ENCODE data around the gene MTF2.

The MTF2 gene

GRCh38 chr1:93083979-93084378 lies 4.9 kb downstream of the MTF2 start:
- no peak for DNase-seq (ENCODE audit: low spot score)

- DNase-seq (ENCODE audit: low spot score), result no peak
Observed at GRCh38 chr1:93087532-93087931, 8.4 kb downstream of the MTF2 start.

- no peak for DNase-seq (ENCODE audit: low spot score)
Observed at GRCh38 chr1:93093332-93094006, 14.4 kb downstream of the MTF2 start.

- DNase-seq (ENCODE audit: low spot score), result peak; percentile 3
Observed at GRCh38 chr1:93095804-93096585, 16.9 kb downstream of the MTF2 start.

GRCh38 chr1:93102142-93102541 lies 23.1 kb downstream of the MTF2 start:
- DNase-seq (ENCODE audit: low spot score), result no peak

GRCh38 chr1:93106226-93106625 lies 27.1 kb downstream of the MTF2 start:
- DNase-seq (ENCODE audit: low spot score), result no peak

GRCh38 chr1:93107395-93107794 lies 28.3 kb downstream of the MTF2 start:
- DNase-seq (ENCODE audit: low spot score), result no peak

- DNase-seq (ENCODE audit: low spot score), result no peak
Observed at GRCh38 chr1:93108335-93108734, 29.3 kb downstream of the MTF2 start.

GRCh38 chr1:93109578-93109977 lies 30.5 kb downstream of the MTF2 start:
- no peak for DNase-seq (ENCODE audit: low spot score)

- no peak for DNase-seq (ENCODE audit: low spot score)
Observed at GRCh38 chr1:93111065-93111464, 32.0 kb downstream of the MTF2 start.

GRCh38 chr1:93111561-93111960 lies 32.5 kb downstream of the MTF2 start:
- no peak for DNase-seq (ENCODE audit: low spot score)

GRCh38 chr1:93113127-93113526 lies 34.0 kb downstream of the MTF2 start:
- DNase-seq (ENCODE audit: low spot score), result no peak

GRCh38 chr1:93114391-93114790 lies 35.3 kb downstream of the MTF2 start:
- no peak for DNase-seq (ENCODE audit: low spot score)

- DNase-seq (ENCODE audit: low spot score), result no peak
Observed at GRCh38 chr1:93120614-93121013, 41.5 kb downstream of the MTF2 start.

- no peak for DNase-seq (ENCODE audit: low spot score)
Observed at GRCh38 chr1:93123201-93123783, 44.2 kb downstream of the MTF2 start.

GRCh38 chr1:93124556-93125355 lies 45.7 kb downstream of the MTF2 start:
- no peak for DNase-seq (ENCODE audit: low spot score)

GRCh38 chr1:93129507-93130099 lies 50.5 kb downstream of the MTF2 start:
- no peak for DNase-seq (ENCODE audit: low spot score)

GRCh38 chr1:93132638-93133037 lies 53.6 kb downstream of the MTF2 start:
- no peak for DNase-seq (ENCODE audit: low spot score)

- no peak for DNase-seq (ENCODE audit: low spot score)
Observed at GRCh38 chr1:93136445-93136844, 57.4 kb downstream of the MTF2 start.

- DNase-seq (ENCODE audit: low spot score), result no peak
Observed at GRCh38 chr1:93137604-93138292, 58.7 kb downstream of the MTF2 start.

GRCh38 chr1:93140106-93140505 lies 61.0 kb downstream of the MTF2 start:
- no peak for DNase-seq (ENCODE audit: low spot score)

Data from AG08395 (cell line).